HL-60 (cell line): Measurements from ENCODE around the gene SIPA1.

Source experiments
- DNase-seq, 2 experiments: peaks; one replicate each; pipeline ENCODE4 v3.0.0-alpha.2; 2010 to 2020; ENCODE audit warnings: low read depth in 1 of 2, low spot score in 1 of 2
- H3K27ac ChIP-seq: fragments of 250-450 bp; sonication (Bioruptor Pico); replicated peaks from 2 replicates; pipeline ENCODE4 v1.5.1; 2020; ENCODE audit warnings: mild to moderate bottlenecking, moderate library complexity
- H3K27me3 ChIP-seq: fragments of 250-450 bp; sonication (Bioruptor Pico); 2 replicates; pipeline ENCODE4 v1.5.1; 2021; ENCODE audit warnings: mild to moderate bottlenecking, moderate library complexity; ENCODE audit not compliant: insufficient read depth, poor library complexity, severe bottlenecking
- H3K4me3 ChIP-seq: replicated peaks from 2 replicates; pipeline ENCODE4 v1.5.1; 2011; ENCODE audit warnings: mild to moderate bottlenecking, control low read depth, low read length; ENCODE audit not compliant: insufficient read depth
- CTCF ChIP-seq: IDR thresholded peaks from one replicate; pipeline ENCODE4 v1.5.1; 2011; ENCODE audit warnings: low read length, control low read depth, inconsistent platforms; ENCODE audit not compliant: insufficient read depth
- GABPA ChIP-seq: IDR thresholded peaks from 2 replicates; pipeline ENCODE4 v1.6.1; 2012; ENCODE audit warnings: low read depth
- POLR2AphosphoS5 ChIP-seq: IDR thresholded peaks from 2 replicates; pipeline ENCODE4 v1.6.1; 2012; ENCODE audit warnings: low read depth
- REST ChIP-seq: IDR thresholded peaks from 2 replicates; pipeline ENCODE4 v1.6.1; 2012; ENCODE audit warnings: low read depth; ENCODE audit not compliant: insufficient replicate concordance
- SPI1 ChIP-seq: IDR thresholded peaks from 2 replicates; pipeline ENCODE4 v1.6.1; 2012; ENCODE audit warnings: low read depth, mild to moderate bottlenecking, borderline replicate concordance

SIPA1 gene

GRCh38 chr11:65596520-65596919, 41.4 kb upstream of the SIPA1 start:
- Histone ChIP-seq H3K27me3 (no peaks in the 10 kb centered on the region), H3K27ac (no peak overlapping the region), H3K4me3 (no peak overlapping the region)
- no peak for DNase-seq
- TF ChIP-seq GABPA: no peak
- TF ChIP-seq SPI1: no peak
- no peak for TF ChIP-seq CTCF
- TF ChIP-seq POLR2AphosphoS5: peak; percentile 3; the same call in 1 of the 2 replicates

- TF ChIP-seq CTCF: no peak
- no peak for TF ChIP-seq POLR2AphosphoS5
- no peak for TF ChIP-seq REST
- no peak for TF ChIP-seq SPI1
- Histone ChIP-seq H3K27ac (no peak overlapping the region), H3K27me3 (no peaks in the 10 kb centered on the region), H3K4me3 (no peak overlapping the region)
- DNase-seq: no peak
Observed at GRCh38 chr11:65598258-65598699, 39.6 kb upstream of the SIPA1 start.

GRCh38 chr11:65599216-65599954, 38.5 kb upstream of the SIPA1 start:
- Histone ChIP-seq H3K27ac (no peak overlapping the region), H3K27me3 (no peaks in the 10 kb centered on the region), H3K4me3 (no peak overlapping the region)
- no peak for TF ChIP-seq REST
- TF ChIP-seq CTCF: no peak
- TF ChIP-seq SPI1: no peak
- TF ChIP-seq GABPA: no peak
- no peak for TF ChIP-seq POLR2AphosphoS5
- no peak for DNase-seq

DNA sequence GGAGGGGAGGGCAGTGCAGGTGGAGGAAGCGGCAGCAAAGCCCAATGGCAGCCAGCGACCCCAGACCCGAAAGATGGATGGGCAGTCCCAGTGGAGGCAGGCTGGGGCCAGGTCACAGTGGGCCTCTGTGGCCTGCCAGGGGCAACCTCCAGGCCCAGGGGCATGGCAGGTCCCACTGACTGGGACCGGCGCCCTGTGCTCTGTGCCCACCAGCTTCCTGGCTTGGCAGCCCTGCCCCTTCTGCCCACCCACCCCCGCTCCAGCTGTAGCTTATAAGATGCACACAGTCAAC, 38.0 kb upstream of the SIPA1 start:
- H3K27ac ChIP-seq: no peak overlapping the region
- H3K4me3 ChIP-seq: no peak overlapping the region
- no peak for TF ChIP-seq REST
- H3K27me3 ChIP-seq: no peaks in the 10 kb centered on the region
- DNase-seq: no peak
